Hepatocyte (in vitro differentiated cells): ENCODE results near the gene DYNLT5.

ENCODE experiments used
- EZH2phosphoT487 ChIP-seq: fragments of 200-600 bp; sonication (generic); IDR thresholded peaks from one replicate; pipeline ENCODE4 v1.6.1; 2018; ENCODE audit warnings: antibody characterized with exemption, mild to moderate bottlenecking, low read depth, moderate library complexity; ENCODE audit not compliant: unreplicated experiment, severe bottlenecking
- TF ChIP-seq, protein P1 (sequence below): fragments of 200-600 bp; sonication (generic); IDR thresholded peaks from 2 replicates; pipeline ENCODE4 v1.5.1; 2016; ENCODE audit warnings: antibody characterized with exemption, mild to moderate bottlenecking; ENCODE audit not compliant: poor library complexity

DNA sequence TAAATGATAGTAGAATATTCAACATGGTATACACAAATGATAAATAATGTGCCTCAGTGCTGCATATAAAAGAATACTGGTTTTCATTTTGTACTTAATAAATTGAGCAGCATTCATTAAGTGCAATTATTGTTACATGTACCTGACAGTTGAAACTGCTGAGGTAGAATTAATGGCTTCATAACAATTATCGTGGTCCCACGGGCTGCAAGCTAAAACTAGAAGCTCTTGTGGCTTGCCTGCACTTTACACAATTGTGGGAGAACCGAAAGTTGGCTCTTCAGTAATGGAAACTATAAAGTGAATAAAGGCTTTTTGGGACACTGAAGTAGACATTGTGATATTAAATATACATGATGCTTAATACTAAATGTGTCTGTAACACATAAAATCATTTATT, 25.6 kb downstream of the DYNLT5 start:
- no peak for TF ChIP-seq EZH2phosphoT487
- TF ChIP-seq, protein P1, sequence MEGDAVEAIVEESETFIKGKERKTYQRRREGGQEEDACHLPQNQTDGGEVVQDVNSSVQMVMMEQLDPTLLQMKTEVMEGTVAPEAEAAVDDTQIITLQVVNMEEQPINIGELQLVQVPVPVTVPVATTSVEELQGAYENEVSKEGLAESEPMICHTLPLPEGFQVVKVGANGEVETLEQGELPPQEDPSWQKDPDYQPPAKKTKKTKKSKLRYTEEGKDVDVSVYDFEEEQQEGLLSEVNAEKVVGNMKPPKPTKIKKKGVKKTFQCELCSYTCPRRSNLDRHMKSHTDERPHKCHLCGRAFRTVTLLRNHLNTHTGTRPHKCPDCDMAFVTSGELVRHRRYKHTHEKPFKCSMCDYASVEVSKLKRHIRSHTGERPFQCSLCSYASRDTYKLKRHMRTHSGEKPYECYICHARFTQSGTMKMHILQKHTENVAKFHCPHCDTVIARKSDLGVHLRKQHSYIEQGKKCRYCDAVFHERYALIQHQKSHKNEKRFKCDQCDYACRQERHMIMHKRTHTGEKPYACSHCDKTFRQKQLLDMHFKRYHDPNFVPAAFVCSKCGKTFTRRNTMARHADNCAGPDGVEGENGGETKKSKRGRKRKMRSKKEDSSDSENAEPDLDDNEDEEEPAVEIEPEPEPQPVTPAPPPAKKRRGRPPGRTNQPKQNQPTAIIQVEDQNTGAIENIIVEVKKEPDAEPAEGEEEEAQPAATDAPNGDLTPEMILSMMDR, result no peak
